ENCODE measurements around the gene POU2F2.
A peak's percentile ranks its signal among the peaks of the same experiment; 100 is the strongest.
"Not testable (repeated sequence)": the region's sequence is repeated elsewhere in the genome, so short reads cannot be mapped to it uniquely, and the experiment has no call there.

Gene POU2F2

DNA sequence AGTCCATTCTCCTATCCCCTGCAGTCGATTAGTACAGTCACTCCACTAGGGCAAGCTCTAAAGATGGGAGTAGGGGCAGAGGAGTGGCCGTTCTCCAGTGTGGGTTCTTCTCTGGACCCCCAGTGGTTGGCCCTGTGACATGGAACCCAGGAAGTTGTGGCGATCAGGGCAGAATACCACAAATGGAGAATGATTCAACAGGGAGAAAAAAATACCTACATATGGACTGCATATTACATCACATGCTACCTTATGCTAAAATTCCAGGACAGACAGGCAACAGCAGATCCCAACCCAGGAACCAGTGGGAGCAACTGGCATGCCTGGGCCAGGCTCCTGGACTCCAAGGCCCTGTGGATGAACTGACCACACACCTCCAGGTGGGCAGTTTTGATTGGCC lies 20.4 kb downstream of the POU2F2 start:
- DNase-seq (ENCODE audit: low read depth) = peak; percentile 88
- H3K4me3 ChIP-seq (ENCODE audit: low read length) = no peak overlapping the region
- TF ChIP-seq, protein P1, sequence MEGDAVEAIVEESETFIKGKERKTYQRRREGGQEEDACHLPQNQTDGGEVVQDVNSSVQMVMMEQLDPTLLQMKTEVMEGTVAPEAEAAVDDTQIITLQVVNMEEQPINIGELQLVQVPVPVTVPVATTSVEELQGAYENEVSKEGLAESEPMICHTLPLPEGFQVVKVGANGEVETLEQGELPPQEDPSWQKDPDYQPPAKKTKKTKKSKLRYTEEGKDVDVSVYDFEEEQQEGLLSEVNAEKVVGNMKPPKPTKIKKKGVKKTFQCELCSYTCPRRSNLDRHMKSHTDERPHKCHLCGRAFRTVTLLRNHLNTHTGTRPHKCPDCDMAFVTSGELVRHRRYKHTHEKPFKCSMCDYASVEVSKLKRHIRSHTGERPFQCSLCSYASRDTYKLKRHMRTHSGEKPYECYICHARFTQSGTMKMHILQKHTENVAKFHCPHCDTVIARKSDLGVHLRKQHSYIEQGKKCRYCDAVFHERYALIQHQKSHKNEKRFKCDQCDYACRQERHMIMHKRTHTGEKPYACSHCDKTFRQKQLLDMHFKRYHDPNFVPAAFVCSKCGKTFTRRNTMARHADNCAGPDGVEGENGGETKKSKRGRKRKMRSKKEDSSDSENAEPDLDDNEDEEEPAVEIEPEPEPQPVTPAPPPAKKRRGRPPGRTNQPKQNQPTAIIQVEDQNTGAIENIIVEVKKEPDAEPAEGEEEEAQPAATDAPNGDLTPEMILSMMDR (IDR thresholded peaks at IDR 0.05; ENCODE audit: insufficient read depth, low read depth, low read length, missing control alignments) = no peak

DNA sequence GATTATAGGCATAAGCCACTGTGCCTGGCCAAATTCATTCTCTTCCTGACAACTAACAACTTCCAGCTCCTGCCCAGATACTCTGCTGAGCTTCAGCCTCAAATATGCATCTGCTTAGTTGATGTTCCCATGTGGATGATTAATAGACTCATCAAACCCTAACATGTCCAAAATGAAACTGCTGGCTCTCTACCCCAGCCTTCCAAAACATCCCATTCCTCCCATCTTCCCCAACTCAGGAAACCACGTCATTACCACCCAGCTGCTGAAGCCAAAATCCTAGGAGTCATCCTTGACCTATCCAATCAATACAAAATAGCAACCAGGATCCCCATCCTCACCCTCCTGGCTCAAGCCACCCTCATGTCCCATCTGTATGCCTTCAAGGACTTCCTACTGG lies 20.9 kb downstream of the POU2F2 start:
- TF ChIP-seq, protein P1 (IDR thresholded peaks at IDR 0.05; ENCODE audit: insufficient read depth, low read depth, low read length, missing control alignments) = no peak
- peak; percentile 84 for DNase-seq (ENCODE audit: low read depth)
- no peak overlapping the region for H3K4me3 ChIP-seq (ENCODE audit: low read length)

DNA sequence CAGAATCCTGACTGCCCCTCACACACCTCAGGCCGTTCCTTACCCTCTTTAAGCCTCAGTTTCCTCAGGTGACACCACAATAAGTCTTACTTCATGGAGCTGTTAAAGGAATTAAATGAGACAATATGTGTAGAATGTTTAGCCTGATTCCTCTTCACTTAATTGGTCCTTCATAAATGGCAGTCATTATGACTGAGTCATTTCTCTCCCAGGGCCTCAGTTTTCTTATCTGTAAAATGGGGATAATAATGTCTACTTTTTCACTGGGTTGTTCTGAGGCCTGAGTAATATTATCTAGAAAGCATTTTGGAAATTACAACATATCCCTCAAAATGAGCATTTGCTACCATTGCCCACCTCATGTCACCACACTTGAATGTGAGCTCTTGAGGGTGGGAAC lies 21.6 kb downstream of the POU2F2 start:
- no peak for DNase-seq (ENCODE audit: low read depth)
- no peak overlapping the region for H3K4me3 ChIP-seq (ENCODE audit: low read length)
- TF ChIP-seq, protein P1 (IDR thresholded peaks at IDR 0.05; ENCODE audit: insufficient read depth, low read depth, low read length, missing control alignments) = no peak

DNA sequence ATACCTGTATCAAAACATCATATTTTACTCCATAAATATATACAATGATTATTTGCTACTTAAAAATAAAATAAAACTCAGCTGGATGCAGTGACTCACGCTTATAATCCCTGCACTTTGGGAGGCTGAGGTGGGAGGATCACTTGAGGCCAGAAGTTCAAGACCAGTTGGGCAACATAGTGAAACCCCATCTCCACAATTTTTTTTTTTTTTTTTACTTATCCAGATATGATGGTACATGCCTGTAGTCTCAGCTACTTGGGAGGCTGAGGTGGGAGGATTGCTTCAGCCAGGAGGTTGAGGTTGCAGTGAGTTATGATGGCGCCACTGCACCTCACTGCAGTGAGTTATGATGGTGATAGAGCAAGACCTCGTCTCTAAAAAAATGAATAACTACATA lies 22.4 kb downstream of the POU2F2 start:
- no peak overlapping the region for H3K4me3 ChIP-seq (ENCODE audit: low read length)
- peak; percentile 16 for DNase-seq (ENCODE audit: low read depth)
- TF ChIP-seq, protein P1 (IDR thresholded peaks at IDR 0.05; ENCODE audit: insufficient read depth, low read depth, low read length, missing control alignments) = no peak

DNA sequence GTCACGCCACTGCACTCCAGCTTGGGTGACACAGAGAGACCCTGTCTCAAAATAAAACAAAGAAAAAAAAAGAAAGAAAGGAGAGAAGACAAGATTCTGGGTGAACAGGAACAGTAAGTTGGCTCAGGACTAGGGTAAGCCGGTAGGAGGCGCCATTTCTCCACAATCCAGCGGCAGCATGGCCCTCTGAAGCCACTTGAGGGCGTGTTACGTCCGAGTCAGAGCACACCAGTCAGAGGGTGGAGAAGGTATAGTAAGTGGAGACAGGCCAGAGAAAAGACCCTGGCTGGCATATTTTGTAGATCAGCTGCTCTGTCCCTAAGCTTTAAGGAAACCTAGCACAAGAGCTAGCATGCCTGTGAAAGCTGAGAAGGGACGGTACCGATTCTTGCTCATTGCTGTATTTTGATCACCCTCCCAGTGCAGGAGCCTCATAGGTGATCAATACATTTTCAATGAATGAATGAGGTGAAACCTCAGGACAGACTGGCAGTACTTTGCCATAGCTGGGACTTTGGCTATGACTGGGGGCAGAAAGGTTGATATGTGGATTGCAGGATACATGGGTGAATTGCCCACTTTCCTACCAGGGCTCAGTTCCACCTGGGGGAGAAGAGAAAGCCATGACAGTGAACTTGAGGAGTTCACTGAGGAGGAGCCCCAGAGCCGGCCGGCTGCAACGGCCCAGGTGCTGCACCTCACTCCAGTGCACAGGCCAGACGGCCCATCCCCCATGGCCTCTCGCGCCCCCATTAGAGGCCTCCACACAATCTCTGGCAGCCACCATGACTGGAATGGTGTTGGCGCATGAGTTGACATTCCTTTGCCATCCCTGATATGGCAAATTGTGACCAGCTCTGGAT lies 23.5 kb downstream of the POU2F2 start:
- no peak overlapping the region for H3K4me3 ChIP-seq (ENCODE audit: low read length)
- peak; percentile 93 for DNase-seq (ENCODE audit: low read depth)
- TF ChIP-seq, protein P1 (IDR thresholded peaks at IDR 0.05; ENCODE audit: insufficient read depth, low read depth, low read length, missing control alignments) = peak; percentile 100

DNA sequence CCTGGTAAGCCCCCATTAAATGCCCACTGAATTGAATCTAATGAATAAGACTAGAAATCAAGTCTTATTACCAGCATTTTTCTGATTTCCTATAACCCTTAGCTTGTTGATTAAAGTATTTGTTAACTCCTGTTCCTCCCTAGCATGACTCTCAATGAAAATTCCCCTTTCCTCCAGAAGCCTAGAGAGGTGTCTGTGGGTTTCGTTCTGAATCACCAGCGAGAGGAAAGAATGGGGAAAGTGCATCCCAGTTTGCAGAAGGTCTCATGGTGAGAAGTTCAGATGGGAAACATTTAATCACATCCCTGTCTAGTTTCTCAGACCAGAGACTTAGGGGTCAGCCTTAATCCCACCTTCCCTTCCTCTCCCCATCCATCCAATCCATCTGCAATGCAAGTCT lies 26.9 kb downstream of the POU2F2 start:
- TF ChIP-seq, protein P1 (IDR thresholded peaks at IDR 0.05; ENCODE audit: insufficient read depth, low read depth, low read length, missing control alignments) = no peak
- no peak for DNase-seq (ENCODE audit: low read depth)

DNA sequence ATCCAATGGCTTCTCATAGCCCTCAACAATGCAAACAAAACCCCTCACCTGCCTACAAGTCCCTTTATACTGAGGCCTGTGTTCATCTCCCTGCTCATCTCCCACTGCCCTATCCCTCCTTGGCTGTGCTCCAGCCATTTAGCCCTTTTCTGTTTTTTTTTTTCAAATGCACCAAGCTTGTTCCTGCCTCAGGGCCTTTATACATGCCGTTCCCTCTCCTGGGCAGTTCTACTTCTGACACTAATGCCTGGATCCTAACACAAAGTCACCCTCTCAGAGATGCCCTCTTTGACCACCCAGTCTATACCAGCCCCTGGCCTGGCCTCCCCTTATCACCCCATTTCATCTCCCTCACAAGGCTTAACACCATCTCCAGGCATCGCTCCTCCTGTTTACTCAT lies 29.4 kb downstream of the POU2F2 start:
- H3K4me3 ChIP-seq (ENCODE audit: low read length) = no peak overlapping the region
- no peak for DNase-seq (ENCODE audit: low read depth)
- TF ChIP-seq, protein P1 (IDR thresholded peaks at IDR 0.05; ENCODE audit: insufficient read depth, low read depth, low read length, missing control alignments) = no peak

More for the DNA sequence above, 26.9 kb downstream of the POU2F2 start:
- no peak overlapping the region for H3K4me3 ChIP-seq (ENCODE audit: low read length)

DNA sequence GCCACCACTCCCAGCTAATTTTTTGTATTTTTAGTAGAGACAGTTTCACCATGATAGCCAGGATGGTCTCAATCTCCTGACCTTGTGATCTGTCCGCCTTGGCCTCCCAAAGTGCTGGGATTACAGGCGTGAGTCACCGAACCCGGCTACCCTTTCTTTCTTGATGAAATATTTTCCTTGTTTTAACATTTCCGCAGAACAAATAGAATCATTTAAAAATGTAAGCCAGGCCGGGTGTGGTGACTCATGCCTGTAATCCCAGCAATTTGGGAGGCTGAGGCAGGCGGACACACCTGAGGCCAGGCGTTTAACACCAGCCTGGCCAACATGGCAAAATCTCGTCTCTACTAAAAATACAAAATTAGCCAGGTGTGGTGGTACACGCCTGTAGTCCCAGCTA lies 32.0 kb downstream of the POU2F2 start:
- peak; percentile 40 for DNase-seq (ENCODE audit: low read depth)
- H3K4me3 ChIP-seq (ENCODE audit: low read length) = not testable (repeated sequence)
